Measurements from ENCODE around the gene ARRDC2.

- TF ChIP-seq CTCF (IDR thresholded peaks at IDR 0.05) (no peak), POLR2AphosphoS5 (IDR thresholded peaks at IDR 0.05) (no peak), POLR2A (IDR thresholded peaks at IDR 0.05) (no peak)
Measured at GRCh38 chr19:18014197-18014596, 6.2 kb downstream of the ARRDC2 start.
